Glutamatergic neuron (in vitro differentiated cells): ENCODE data around the gene TCF12. TPM values are rescaled to one million over a fixed set of nuclear protein-coding genes. Genes with fewer than 3 reads are reported as not detected.

Experiments
- DNase-seq: peaks from one replicate; pipeline ENCODE4 v3.0.0; 2022
- H3K27ac Mint-ChIP-seq: one replicate; pipeline ENCODE4 v1.8.0; 2020; ENCODE audit warnings: mild to moderate bottlenecking, mixed read lengths, inconsistent platforms; ENCODE audit not compliant: unreplicated experiment
- H3K27me3 Mint-ChIP-seq: one replicate; pipeline ENCODE4 v1.8.0; 2020; ENCODE audit warnings: mild to moderate bottlenecking, moderate library complexity, mixed read lengths, inconsistent platforms; ENCODE audit not compliant: unreplicated experiment
- H3K36me3 Mint-ChIP-seq: one replicate; pipeline ENCODE4 v1.8.0; 2020; ENCODE audit warnings: mild to moderate bottlenecking, mixed read lengths, inconsistent platforms; ENCODE audit not compliant: unreplicated experiment
- H3K4me1 Mint-ChIP-seq: one replicate; pipeline ENCODE4 v1.8.0; 2020; ENCODE audit warnings: mild to moderate bottlenecking, low read depth, mixed read lengths, inconsistent platforms; ENCODE audit not compliant: unreplicated experiment
- H3K4me3 Mint-ChIP-seq: one replicate; pipeline ENCODE4 v1.8.0; 2020; ENCODE audit warnings: mild to moderate bottlenecking, mixed read lengths, inconsistent platforms; ENCODE audit not compliant: unreplicated experiment
- H3K9me3 Mint-ChIP-seq: one replicate; pipeline ENCODE4 v1.8.0; 2020; ENCODE audit warnings: mild to moderate bottlenecking, moderate library complexity, mixed read lengths, inconsistent platforms; ENCODE audit not compliant: unreplicated experiment
- total RNA-seq: library from RNA; stranded (reverse); fragmentation: NEBNext Ultra II Directional; extraction: Animal tissue kit (Norgen Biotek cat#: 25700); gene quantifications from one replicate; pipeline ENCODE4 v1.2.1, GENCODE V29; 2021; ENCODE audit not compliant: unreplicated experiment
- TF ChIP-seq, protein P1 (sequence below): fragments of 200-600 bp; sonication (generic); IDR thresholded peaks from one replicate; pipeline ENCODE4 v1.5.0; 2021; ENCODE audit not compliant: partially characterized antibody, unreplicated experiment

The TCF12 gene
- total RNA-seq, 1 donor from 2014 or later, result 140 TPM

DNA sequence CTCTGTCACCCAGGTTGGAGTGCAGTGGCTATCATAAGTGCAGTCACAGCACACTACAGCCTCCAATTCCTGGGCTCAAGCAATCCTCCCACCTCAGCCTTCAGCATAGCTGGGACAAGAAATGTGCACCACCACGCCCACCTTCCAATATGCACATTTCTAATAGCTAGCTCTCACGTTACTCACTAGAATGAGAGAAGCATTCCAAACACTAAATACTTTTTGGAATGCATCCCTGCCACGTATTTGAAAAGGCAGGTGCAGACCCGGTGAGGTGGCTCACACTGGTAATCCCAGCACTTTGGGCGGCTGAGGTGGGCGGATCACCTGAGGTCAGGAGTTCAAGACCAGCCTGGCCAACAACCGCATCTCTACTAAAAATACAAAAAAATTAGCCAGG is 7.6 kb upstream of the TCF12 start:
- Mint-ChIP-seq H3K4me3 (no peak overlapping the region), H3K36me3 (no peaks in the 10 kb centered on the region), H3K27ac (no peak overlapping the region), H3K9me3 (no peaks in the 10 kb centered on the region), H3K27me3 (no peaks in the 10 kb centered on the region), H3K4me1 (peaks cover 10% of the 10 kb centered on the region)
- DNase-seq, result no peak
- TF ChIP-seq, protein P1, sequence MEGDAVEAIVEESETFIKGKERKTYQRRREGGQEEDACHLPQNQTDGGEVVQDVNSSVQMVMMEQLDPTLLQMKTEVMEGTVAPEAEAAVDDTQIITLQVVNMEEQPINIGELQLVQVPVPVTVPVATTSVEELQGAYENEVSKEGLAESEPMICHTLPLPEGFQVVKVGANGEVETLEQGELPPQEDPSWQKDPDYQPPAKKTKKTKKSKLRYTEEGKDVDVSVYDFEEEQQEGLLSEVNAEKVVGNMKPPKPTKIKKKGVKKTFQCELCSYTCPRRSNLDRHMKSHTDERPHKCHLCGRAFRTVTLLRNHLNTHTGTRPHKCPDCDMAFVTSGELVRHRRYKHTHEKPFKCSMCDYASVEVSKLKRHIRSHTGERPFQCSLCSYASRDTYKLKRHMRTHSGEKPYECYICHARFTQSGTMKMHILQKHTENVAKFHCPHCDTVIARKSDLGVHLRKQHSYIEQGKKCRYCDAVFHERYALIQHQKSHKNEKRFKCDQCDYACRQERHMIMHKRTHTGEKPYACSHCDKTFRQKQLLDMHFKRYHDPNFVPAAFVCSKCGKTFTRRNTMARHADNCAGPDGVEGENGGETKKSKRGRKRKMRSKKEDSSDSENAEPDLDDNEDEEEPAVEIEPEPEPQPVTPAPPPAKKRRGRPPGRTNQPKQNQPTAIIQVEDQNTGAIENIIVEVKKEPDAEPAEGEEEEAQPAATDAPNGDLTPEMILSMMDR, result no peak

- H3K4me1 Mint-ChIP-seq, result peaks cover 7% of the 10 kb centered on the region
- H3K4me3 Mint-ChIP-seq, result no peak overlapping the region
- peaks cover 3% of the 10 kb centered on the region for H3K9me3 Mint-ChIP-seq
- H3K27ac Mint-ChIP-seq, result no peak overlapping the region
- TF ChIP-seq, protein P1, result no peak
- peaks cover 2% of the 10 kb centered on the region for H3K27me3 Mint-ChIP-seq
- H3K36me3 Mint-ChIP-seq, result peaks cover 7% of the 10 kb centered on the region
- no peak for DNase-seq
Observed at GRCh38 chr15:56913241-56913640, 5.2 kb upstream of the TCF12 start.

DNA sequence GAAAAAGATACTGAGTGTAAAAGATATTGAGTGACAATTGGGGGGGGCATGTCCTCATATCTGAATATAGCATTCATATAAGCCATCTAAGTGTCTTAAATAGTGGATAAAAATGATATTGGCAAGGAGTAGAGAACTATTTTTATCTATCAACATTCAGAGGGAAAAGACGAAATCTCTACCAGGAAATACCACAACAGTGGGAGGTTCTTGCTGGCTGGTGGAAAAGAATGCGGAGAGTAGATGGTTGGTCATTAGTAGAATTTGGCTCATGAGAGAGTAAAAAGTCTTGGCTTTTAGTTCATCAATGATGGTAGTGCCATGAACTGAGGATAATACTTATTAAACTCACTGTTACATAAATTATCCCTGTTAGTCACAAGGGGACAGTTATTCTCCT is 4.8 kb upstream of the TCF12 start:
- Mint-ChIP-seq H3K4me3 (no peak overlapping the region), H3K27me3 (peaks cover 2% of the 10 kb centered on the region), H3K27ac (no peak overlapping the region), H3K36me3 (peaks cover 7% of the 10 kb centered on the region), H3K4me1 (peaks cover 7% of the 10 kb centered on the region), H3K9me3 (peaks cover 3% of the 10 kb centered on the region)
- TF ChIP-seq, protein P1, result no peak
- DNase-seq, result no peak

DNA sequence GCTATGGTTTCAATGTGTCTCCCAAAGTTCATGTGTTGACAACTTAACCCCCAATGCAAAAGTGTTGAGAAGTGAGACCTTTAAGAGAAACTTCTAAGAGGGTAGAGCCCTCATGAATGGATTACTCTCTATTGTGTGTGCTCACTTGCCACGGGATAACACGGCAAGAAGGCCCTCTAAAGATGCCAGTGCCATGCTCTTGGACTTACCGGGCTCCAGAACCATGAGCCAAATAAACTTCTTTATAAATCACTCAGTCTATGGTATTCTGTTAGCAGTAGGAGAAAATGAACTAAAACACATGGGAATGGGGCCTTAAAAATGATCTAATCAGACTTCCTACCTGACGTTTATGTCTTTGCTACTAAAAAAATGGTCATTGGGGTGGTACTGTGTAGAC is 2.6 kb upstream of the TCF12 start:
- DNase-seq, result no peak
- H3K27me3 Mint-ChIP-seq, result peaks cover 7% of the 10 kb centered on the region

DNA sequence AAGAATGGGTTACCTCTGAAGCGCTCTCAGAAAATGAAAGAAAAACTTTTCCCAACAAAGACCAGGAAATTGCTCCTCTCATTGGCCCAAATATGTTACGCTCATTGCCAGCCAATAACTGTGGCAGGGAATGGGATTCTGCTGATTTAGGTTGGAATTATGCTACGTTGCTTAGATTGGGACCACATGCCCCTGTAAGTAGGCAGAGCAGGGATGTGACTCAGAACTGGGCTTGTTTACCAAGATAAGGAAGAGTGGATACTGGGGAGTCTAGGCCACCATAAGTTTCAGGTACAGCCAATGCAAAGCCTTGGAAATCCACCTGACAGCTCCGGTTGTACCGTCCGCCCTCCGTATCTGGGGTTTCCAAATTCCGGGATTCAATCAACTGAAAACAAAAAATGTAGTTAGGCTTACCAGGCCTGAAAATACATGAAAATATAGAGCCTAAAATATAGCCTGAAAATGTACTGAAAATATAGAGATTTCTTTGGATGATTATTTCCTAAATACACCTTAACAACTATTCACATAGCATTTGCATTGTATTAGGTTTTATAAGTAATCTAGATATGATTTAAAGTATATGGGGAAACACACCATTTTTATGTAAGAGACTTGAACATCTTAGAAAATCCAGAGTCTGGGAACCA is 1.5 kb upstream of the TCF12 start:
- peak overlapping the region; percentile 95 for H3K27ac Mint-ChIP-seq
- peak overlapping the region; percentile 89 for H3K4me3 Mint-ChIP-seq
- peaks cover 9% of the 10 kb centered on the region for H3K4me1 Mint-ChIP-seq
- H3K27me3 Mint-ChIP-seq, result peaks cover 7% of the 10 kb centered on the region
- no peak for DNase-seq
- TF ChIP-seq, protein P1, result no peak
- H3K36me3 Mint-ChIP-seq, result peaks cover 7% of the 10 kb centered on the region
- H3K9me3 Mint-ChIP-seq, result peaks cover 10% of the 10 kb centered on the region

More for the DNA sequence above, 2.6 kb upstream of the TCF12 start:
- TF ChIP-seq, protein P1, result no peak
- Mint-ChIP-seq H3K27ac (no peak overlapping the region), H3K4me1 (peaks cover 9% of the 10 kb centered on the region), H3K4me3 (no peak overlapping the region), H3K9me3 (peaks cover 10% of the 10 kb centered on the region), H3K36me3 (peaks cover 7% of the 10 kb centered on the region)
